Endothelial cell of umbilical vein (primary cell): Measurements from ENCODE around the gene MYADM. TPM values are rescaled to one million over a fixed set of nuclear protein-coding genes. Genes with fewer than 3 reads are reported as not detected.

Source experiments
- BruUV-seq: library from RNA; stranded (reverse); fragments of 400-500 nt; replicated peaks from 2 replicates; lab custom pipeline; 2021; lab: Mats Ljungman, UMichigan
- CTCF ChIA-PET: fragments of 300-600, 350-600 bp; sonication (Branson Sonifier 250); formaldehyde crosslinking; loops from one replicate; lab custom pipeline; 2021; ENCODE audit warnings: antibody characterized with exemption, inconsistent platforms; lab: Charles Lee
- POLR2A ChIA-PET: fragments of 300-600, 350-600 bp; sonication (Branson Sonifier 250); formaldehyde crosslinking; loops from one replicate; lab custom pipeline; 2021; ENCODE audit warnings: antibody characterized with exemption, inconsistent platforms; lab: Charles Lee
- DNase-seq: peaks from one replicate; pipeline ENCODE4 v3.0.0-alpha.2; 2011; ENCODE audit warnings: low read depth, low spot score
- FAIRE-seq: peaks from 2 replicates; lab custom pipeline; 2011; peaks lifted over from hg19 to GRCh38; lab: Jason Lieb, UNC
- H2AFZ ChIP-seq: 2 replicates; pipeline ENCODE4 v1.6.0; 2012; ENCODE audit warnings: low read depth, low read length, control low read depth, inconsistent platforms
- H3K27ac ChIP-seq: 2 replicates; pipeline ENCODE4 v1.5.1; 2011; ENCODE audit warnings: low read depth, mild to moderate bottlenecking, control low read depth, low read length, moderate library complexity; ENCODE audit not compliant: insufficient read depth
- H3K27me3 ChIP-seq, 2 experiments: 2 replicates each; pipeline versions ENCODE4 v1.6.0 to v1.6.1; 2011; ENCODE audit warnings: low read length in 2 of 2, mixed read lengths in 1 of 2; ENCODE audit not compliant: control insufficient read depth in 2 of 2, insufficient read depth in 2 of 2
- H3K36me3 ChIP-seq, 2 experiments: 2 replicates in 1 of 2; 3 replicates in 1 of 2; pipeline ENCODE4 v1.5.1; 2011; ENCODE audit warnings: low read length in 2 of 2, mild to moderate bottlenecking in 1 of 2, moderate library complexity in 1 of 2; ENCODE audit not compliant: control insufficient read depth in 2 of 2, insufficient read depth in 2 of 2; ENCODE audit errors: extremely low read depth in 1 of 2
- H3K4me1 ChIP-seq: 3 replicates; pipeline ENCODE4 v1.5.1; 2011; ENCODE audit warnings: mild to moderate bottlenecking, low read length; ENCODE audit not compliant: control insufficient read depth, insufficient read depth; ENCODE audit errors: extremely low read depth
- H3K4me2 ChIP-seq: 2 replicates; pipeline ENCODE4 v1.6.1; 2011; ENCODE audit warnings: low read length, control low read depth, mixed read lengths; ENCODE audit not compliant: insufficient read depth
- H3K4me3 ChIP-seq, 3 experiments: fragments of 200-600 bp in 1 of 3; sonication (generic), shearing (Covaris generic) in 1 of 3; replicated peaks in 1 of 3; 2 replicates each; pipeline ENCODE4 v1.5.1; 2011 to 2016; ENCODE audit warnings: control low read depth in 3 of 3, low read length in 3 of 3, mild to moderate bottlenecking in 2 of 3, inconsistent platforms in 1 of 3, low read depth in 1 of 3, moderate library complexity in 1 of 3; ENCODE audit not compliant: insufficient read depth in 1 of 3
- H3K79me2 ChIP-seq: 2 replicates; pipeline ENCODE4 v1.6.0; 2012; ENCODE audit warnings: low read length, inconsistent platforms; ENCODE audit not compliant: control insufficient read depth, insufficient read depth
- H3K9ac ChIP-seq: replicated peaks from 2 replicates; pipeline ENCODE3; 2011; ENCODE audit warnings: low read length, control low read depth; ENCODE audit not compliant: insufficient read depth; ENCODE audit errors: extremely low read depth
- H3K9me1 ChIP-seq: replicated peaks from 3 replicates; pipeline ENCODE4 v1.6.0; 2011; ENCODE audit warnings: mild to moderate bottlenecking, low read length; ENCODE audit not compliant: control insufficient read depth, insufficient read depth; ENCODE audit errors: extremely low read depth
- H3K9me3 ChIP-seq: replicated peaks from 2 replicates; pipeline ENCODE4 v1.5.1; 2012; ENCODE audit warnings: low read length, inconsistent platforms; ENCODE audit not compliant: control insufficient read depth, insufficient read depth
- H4K20me1 ChIP-seq: replicated peaks from 2 replicates; pipeline ENCODE3; 2011; ENCODE audit warnings: mild to moderate bottlenecking, low read length; ENCODE audit not compliant: control insufficient read depth, insufficient read depth; ENCODE audit errors: extremely low read depth
- CTCF ChIP-seq, 2 donors: IDR thresholded peaks; 1 replicate in 1 of 2; 2 replicates in 1 of 2; pipeline ENCODE4 v1.5.1; 2011; ENCODE audit warnings: low read length in 2 of 2, mild to moderate bottlenecking in 2 of 2, moderate library complexity in 2 of 2, control low read depth in 1 of 2, inconsistent platforms in 1 of 2, low read depth in 1 of 2; ENCODE audit not compliant: insufficient read depth in 1 of 2; ENCODE audit errors: extremely low read depth in 1 of 2
- EZH2 ChIP-seq: IDR thresholded peaks from 2 replicates; pipeline ENCODE4 v1.6.1; 2012; ENCODE audit warnings: borderline replicate concordance, low read depth, mild to moderate bottlenecking, moderate library complexity, low read length, inconsistent platforms; ENCODE audit not compliant: severe bottlenecking
- GATA2 ChIP-seq: IDR thresholded peaks from 2 replicates; pipeline ENCODE4 v1.7.0; 2011; ENCODE audit warnings: low read depth, mild to moderate bottlenecking, moderate library complexity, mixed read lengths, low read length; ENCODE audit not compliant: insufficient read length, insufficient read depth
- MYC ChIP-seq: IDR thresholded peaks from one replicate; pipeline ENCODE4 v1.6.1; 2011; ENCODE audit warnings: mild to moderate bottlenecking, low read depth, low read length
- POLR2A ChIP-seq: IDR thresholded peaks from 2 replicates; pipeline ENCODE4 v1.6.1; 2012; ENCODE audit warnings: low read depth, mild to moderate bottlenecking, control low read depth, low read length
- POLR2AphosphoS5 ChIP-seq: IDR thresholded peaks from 2 replicates; pipeline ENCODE4 v1.6.1; 2012; ENCODE audit warnings: low read depth, mild to moderate bottlenecking, control low read depth, low read length, moderate library complexity; ENCODE audit not compliant: insufficient read depth
- dilution Hi-C: fragments of 300-500 bp; cut with MboI; formaldehyde crosslinking; loops from one replicate; pipeline ENCODE4 v1.15.0; 2019; ENCODE audit warnings: low sequenced_read_pairs; ENCODE audit not compliant: extremely low pct_ligation_motif_present
- intact Hi-C: fragments of 100-400 bp; cut with micrococcal nuclease; formaldehyde crosslinking; loops from one replicate; pipeline ENCODE4 v1.10.0; 2022
- polyA plus RNA-seq, 4 experiments: library from polyadenylated mRNA; depleted of rRNA in 3 of 4; stranded (reverse) in 3 of 4; unstranded in 1 of 4; fragments of >200 nt; gene quantifications; 2 replicates each; pipeline versions ENCODE4 v1.2.1 to v1.2.3, GENCODE V29; 2011 to 2012; ENCODE audit warnings: missing spikeins in 1 of 4
- total RNA-seq: library from RNA; stranded (reverse); gene quantifications from 2 replicates; pipeline ENCODE4 v1.2.3, GENCODE V29; 2021

MYADM gene
- total and polyA plus RNA-seq, 2 donors (not counting 3 experiments of a cell fraction or from before 2014, with no cell fraction given) = 100 to 133 TPM

GRCh38 chr19:53865918-53866864 is 1.5 kb upstream of the MYADM start:
- Histone ChIP-seq H3K27me3 (no peaks in the 10 kb centered on the region), H3K9me3 (no peaks in the 10 kb centered on the region), H3K9me1 (no peaks in the 10 kb centered on the region), H3K4me2 (peak overlapping the region; percentile 78), H4K20me1 (no peaks in the 10 kb centered on the region), H3K4me3 (peak overlapping the region in 2 of 3 experiments; percentile 35 to 39), H3K27ac (peak overlapping the region; percentile 100), H3K9ac (peak overlapping the region; percentile 98), H3K36me3 (no peaks in the 10 kb centered on the region), H3K79me2 (peaks cover 20% of the 10 kb centered on the region), H3K4me1 (peaks cover 15% of the 10 kb centered on the region), H2AFZ (peak overlapping the region; percentile 78)
- intact Hi-C loops (loop anchor here (2.0 to 5.0 kb wide), 2 partner anchors 57 to 596 kb away; partner anchors contain the start of gene LENG9), dilution Hi-C loops (no loop called here)
- FAIRE-seq = peak; percentile 74
- ChIA-PET CTCF (interaction anchor here (0.8 to 3.6 kb wide), 13 partner anchors 9 to 164 kb away, joined by 3 to 29 read pairs (median 3); partner anchors contain the start of gene PRKCG), POLR2A (interaction anchor here (0.9 kb wide), 1 partner anchor 17 kb away, joined by 3 read pairs; no protein-coding TSS in a partner anchor)
- DNase-seq = peak; percentile 35
- TF ChIP-seq POLR2AphosphoS5 = peak; percentile 25
- no peak for TF ChIP-seq GATA2
- TF ChIP-seq EZH2 = no peak
- no TSS peak for BruUV-seq

- H3K79me2 ChIP-seq = peaks cover 24% of the 10 kb centered on the region
- H3K36me3 ChIP-seq = no peaks in the 10 kb centered on the region
- DNase-seq (no peak), FAIRE-seq (no peak)
- peak overlapping the region; percentile 78 for H3K4me2 ChIP-seq
- peak overlapping the region; percentile 98 for H3K9ac ChIP-seq
- ChIA-PET CTCF (interaction anchor here (1.0 to 3.6 kb wide), 11 partner anchors 12 to 163 kb away, joined by 3 to 29 read pairs (median 5); partner anchors contain the start of gene PRKCG), POLR2A (interaction anchor here (1.2 to 1.6 kb wide), 4 partner anchors 12 to 270 kb away, joined by 3 to 7 read pairs (median 5); partner anchors contain the start of gene CNOT3)
- no peaks in the 10 kb centered on the region for H3K9me3 ChIP-seq
- TF ChIP-seq CTCF (IDR thresholded peaks at IDR 0.05; ENCODE audit: extremely low read depth in 1 of 2, insufficient read depth in 1 of 2, low read depth in 1 of 2, low read length in 2 of 2) = no peak
- TF ChIP-seq MYC = no peak
- TF ChIP-seq POLR2AphosphoS5 = no peak
- no peak for TF ChIP-seq EZH2
- no peak for TF ChIP-seq GATA2
- TF ChIP-seq POLR2A = no peak
- dilution Hi-C loops = no loop called here
- H3K27me3 ChIP-seq = no peaks in the 10 kb centered on the region
- TSS peak; percentile 13 for BruUV-seq
- H3K4me3 ChIP-seq = peak overlapping the region in 1 of 3 experiments; percentile 7
- peak overlapping the region; percentile 18 for H2AFZ ChIP-seq
- H4K20me1 ChIP-seq = no peaks in the 10 kb centered on the region
- H3K9me1 ChIP-seq = no peaks in the 10 kb centered on the region
- H3K4me1 ChIP-seq = peaks cover 15% of the 10 kb centered on the region
- H3K27ac ChIP-seq = peak overlapping the region; percentile 100
- intact Hi-C loops = loop anchor here (1.0 to 5.0 kb wide), 10 partner anchors 12 to 595 kb away; partner anchors contain the start of genes CNOT3 and LENG9
Observed at GRCh38 chr19:53866865-53867224, 838 bp upstream of the MYADM start.
